SJCRH30 (cell line): ENCODE measurements around the gene LY9. TPM values are rescaled to one million over a fixed set of nuclear protein-coding genes. Genes with fewer than 3 reads are reported as not detected.
"Not testable (repeated sequence)": the region's sequence is repeated elsewhere in the genome, so short reads cannot be mapped to it uniquely, and the experiment has no call there.

Experiments used
- DNase-seq, 2 experiments: peaks; one replicate each; pipeline ENCODE4 v3.0.0-alpha.2; 2015 to 2020
- H3K27ac ChIP-seq: fragments of 250-450 bp; sonication (Bioruptor Pico); 2 replicates; pipeline ENCODE4 v1.5.1; 2020; ENCODE audit warnings: mild to moderate bottlenecking, moderate library complexity
- H3K27me3 ChIP-seq: fragments of 250-450 bp; sonication (Bioruptor Pico); 2 replicates; pipeline ENCODE4 v1.5.1; 2020; ENCODE audit warnings: mild to moderate bottlenecking, moderate library complexity
- H3K36me3 ChIP-seq: fragments of 250-450 bp; sonication (Bioruptor Pico); 2 replicates; pipeline ENCODE4 v1.5.1; 2020; ENCODE audit warnings: mild to moderate bottlenecking, moderate library complexity
- H3K4me1 ChIP-seq: fragments of 250-450 bp; sonication (Bioruptor Pico); 2 replicates; pipeline ENCODE4 v1.5.1; 2020; ENCODE audit warnings: mild to moderate bottlenecking, moderate library complexity
- H3K4me3 ChIP-seq: fragments of 250-450 bp; sonication (Bioruptor Pico); 2 replicates; pipeline ENCODE4 v1.5.1; 2020; ENCODE audit warnings: mild to moderate bottlenecking, moderate library complexity
- H3K9me3 ChIP-seq: fragments of 250-450 bp; sonication (Bioruptor Pico); replicated peaks from 2 replicates; pipeline ENCODE4 v1.5.1; 2020; ENCODE audit warnings: mild to moderate bottlenecking, moderate library complexity
- total RNA-seq: library from RNA; depleted of rRNA; stranded (reverse); fragments of >200 nt; shearing (Covaris generic); gene quantifications from 2 replicates; pipeline ENCODE4 v1.2.3, GENCODE V29; 2014; rRNA removed

LY9 gene
- total RNA-seq, 1 experiment from 2014 or later = not detected

- Histone ChIP-seq H3K9me3 (no peaks in the 10 kb centered on the region), H3K27ac (no peak overlapping the region), H3K4me1 (no peaks in the 10 kb centered on the region), H3K27me3 (no peaks in the 10 kb centered on the region), H3K36me3 (no peaks in the 10 kb centered on the region), H3K4me3 (no peak overlapping the region)
- DNase-seq = no peak
These were observed 72.2 kb downstream of the LY9 start for GRCh38 chr1:160868141-160868540.

- Histone ChIP-seq H3K27me3 (no peaks in the 10 kb centered on the region), H3K27ac (no peak overlapping the region), H3K4me3 (no peak overlapping the region), H3K9me3 (no peaks in the 10 kb centered on the region), H3K4me1 (no peaks in the 10 kb centered on the region), H3K36me3 (no peaks in the 10 kb centered on the region)
- no peak for DNase-seq
These were observed 79.0 kb downstream of the LY9 start for GRCh38 chr1:160874935-160875334.

- H3K4me3 ChIP-seq, H3K4me1 ChIP-seq, H3K27ac ChIP-seq, DNase-seq, H3K36me3 ChIP-seq, H3K9me3 ChIP-seq, H3K27me3 ChIP-seq: not testable (repeated sequence)
These were observed 79.6 kb downstream of the LY9 start for GRCh38 chr1:160875591-160875990.

GRCh38 chr1:160876311-160876710, 80.3 kb downstream of the LY9 start:
- Histone ChIP-seq H3K27me3 (no peaks in the 10 kb centered on the region), H3K9me3 (no peaks in the 10 kb centered on the region), H3K36me3 (no peaks in the 10 kb centered on the region), H3K4me3 (no peak overlapping the region), H3K4me1 (no peaks in the 10 kb centered on the region), H3K27ac (no peak overlapping the region)
- DNase-seq = no peak

DNA sequence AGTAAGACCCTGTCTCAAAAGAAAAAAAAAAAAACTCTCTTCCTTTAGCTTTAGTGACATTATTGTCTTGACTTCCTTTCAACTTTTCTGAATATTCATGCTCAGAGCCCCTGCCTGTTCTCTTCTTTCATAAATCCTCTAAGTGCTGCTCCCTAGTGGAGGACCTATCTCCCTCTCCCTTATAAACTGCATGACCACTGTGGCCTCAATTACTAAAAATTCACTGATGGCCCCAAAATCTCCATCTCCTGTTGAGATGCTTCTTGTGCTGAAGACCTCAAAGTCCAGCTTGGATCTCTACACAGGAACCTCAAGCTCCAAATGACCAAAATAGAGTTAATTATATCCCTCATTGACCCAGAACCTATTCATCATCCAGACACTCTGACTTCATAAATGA, 81.2 kb downstream of the LY9 start:
- Histone ChIP-seq H3K36me3 (no peaks in the 10 kb centered on the region), H3K9me3 (no peaks in the 10 kb centered on the region), H3K27me3 (no peaks in the 10 kb centered on the region), H3K4me3 (no peak overlapping the region), H3K4me1 (no peaks in the 10 kb centered on the region), H3K27ac (no peak overlapping the region)
- DNase-seq = no peak

Other genes starting within 250 kb of the LY9 start
- not detected in 2 replicates for gene CD84, start 216.7 kb upstream of the LY9 start, total RNA-seq
- not detected in 2 replicates for gene SLAMF1, start 149.1 kb upstream of the LY9 start, total RNA-seq
- not detected in 2 replicates for gene CD48, start 84.4 kb upstream of the LY9 start, total RNA-seq
- not detected in 2 replicates for gene SLAMF7, start 56.9 kb upstream of the LY9 start, total RNA-seq
- not detected in 2 replicates for gene CD244, start 66.7 kb downstream of the LY9 start, total RNA-seq
- gene ITLN1, start 89.0 kb downstream of the LY9 start, total RNA-seq = not detected in 2 replicates
- gene ITLN2, start 158.6 kb downstream of the LY9 start, total RNA-seq = not detected in 2 replicates
- not detected in 2 replicates for gene F11R, start 225.0 kb downstream of the LY9 start, total RNA-seq
- gene TSTD1, start 242.8 kb downstream of the LY9 start, total RNA-seq = not detected in 2 replicates
- gene USF1, start 249.8 kb downstream of the LY9 start, total RNA-seq = 65.6 and 66.4 TPM in 2 replicates